DND-41 (cell line): Measurements from ENCODE around the gene SVIL.
A peak's percentile ranks its signal among the peaks of the same experiment; 100 is the strongest.
"Not testable (repeated sequence)": the region's sequence is repeated elsewhere in the genome, so short reads cannot be mapped to it uniquely, and the experiment has no call there.

Experiments used
- ATAC-seq: fragments of 200-7000 bp; cut with Tn5 transposase; 3 replicates; pipeline ENCODE4 v1.9.1; 2021; ENCODE audit warnings: low read depth; ENCODE audit not compliant: insufficient read depth
- DNase-seq: peaks from one replicate; pipeline ENCODE4 v3.0.0-alpha.2; 2020
- H2AFZ ChIP-seq: 2 replicates; pipeline ENCODE4 v1.6.0; 2012; ENCODE audit warnings: low read depth, low read length
- H3K27ac ChIP-seq: 2 replicates; pipeline ENCODE4 v1.5.1; 2012; ENCODE audit warnings: low read length, inconsistent platforms
- H3K27me3 ChIP-seq: fragments of 200-600 bp; sonication (generic); 2 replicates; pipeline ENCODE4 v1.6.0; 2012; ENCODE audit warnings: low read length, mild to moderate bottlenecking, inconsistent platforms; ENCODE audit not compliant: insufficient read depth, poor library complexity
- H3K36me3 ChIP-seq: 2 replicates; pipeline ENCODE4 v1.5.1; 2012; ENCODE audit warnings: low read length, inconsistent platforms; ENCODE audit not compliant: insufficient read depth
- H3K4me1 ChIP-seq: 2 replicates; pipeline ENCODE4 v1.5.1; 2012; ENCODE audit warnings: mild to moderate bottlenecking, low read length; ENCODE audit not compliant: insufficient read depth
- H3K4me2 ChIP-seq: 2 replicates; pipeline ENCODE4 v1.6.0; 2012; ENCODE audit warnings: mild to moderate bottlenecking, moderate library complexity, low read length, inconsistent platforms; ENCODE audit not compliant: insufficient read depth
- H3K4me3 ChIP-seq, 2 experiments: fragments of 200-600 bp in 1 of 2; shearing (Covaris generic) in 1 of 2; 2 replicates each; pipeline ENCODE4 v1.5.1; 2012 to 2016; ENCODE audit warnings: inconsistent platforms in 2 of 2, low read length in 2 of 2, mild to moderate bottlenecking in 2 of 2, low read depth in 1 of 2, moderate library complexity in 1 of 2
- H3K79me2 ChIP-seq: 2 replicates; pipeline ENCODE4 v1.6.0; 2012; ENCODE audit warnings: low read length, inconsistent platforms; ENCODE audit not compliant: insufficient read depth
- H3K9ac ChIP-seq: 2 replicates; pipeline ENCODE4 v1.6.0; 2012; ENCODE audit warnings: low read depth, mild to moderate bottlenecking, inconsistent platforms, low read length, moderate library complexity
- H3K9me3 ChIP-seq: 2 replicates; pipeline ENCODE4 v1.5.1; 2012; ENCODE audit warnings: low read length, moderate library complexity, mild to moderate bottlenecking, inconsistent platforms; ENCODE audit not compliant: insufficient read depth, severe bottlenecking
- H4K20me1 ChIP-seq: 2 replicates; pipeline ENCODE4 v1.6.0; 2012; ENCODE audit warnings: low read length; ENCODE audit not compliant: insufficient read depth
- EZH2 ChIP-seq: IDR thresholded peaks from 3 replicates; pipeline ENCODE4 v1.6.1; 2012; ENCODE audit warnings: borderline replicate concordance, low read depth, mild to moderate bottlenecking, moderate library complexity, low read length, inconsistent platforms; ENCODE audit not compliant: severe bottlenecking
- TF ChIP-seq, protein P1 (sequence below): IDR thresholded peaks from 2 replicates; pipeline ENCODE4 v1.5.1; 2012; ENCODE audit warnings: borderline replicate concordance, low read length, moderate library complexity, mild to moderate bottlenecking; ENCODE audit not compliant: poor library complexity, severe bottlenecking; ENCODE audit errors: extremely low read depth

SVIL gene

DNA sequence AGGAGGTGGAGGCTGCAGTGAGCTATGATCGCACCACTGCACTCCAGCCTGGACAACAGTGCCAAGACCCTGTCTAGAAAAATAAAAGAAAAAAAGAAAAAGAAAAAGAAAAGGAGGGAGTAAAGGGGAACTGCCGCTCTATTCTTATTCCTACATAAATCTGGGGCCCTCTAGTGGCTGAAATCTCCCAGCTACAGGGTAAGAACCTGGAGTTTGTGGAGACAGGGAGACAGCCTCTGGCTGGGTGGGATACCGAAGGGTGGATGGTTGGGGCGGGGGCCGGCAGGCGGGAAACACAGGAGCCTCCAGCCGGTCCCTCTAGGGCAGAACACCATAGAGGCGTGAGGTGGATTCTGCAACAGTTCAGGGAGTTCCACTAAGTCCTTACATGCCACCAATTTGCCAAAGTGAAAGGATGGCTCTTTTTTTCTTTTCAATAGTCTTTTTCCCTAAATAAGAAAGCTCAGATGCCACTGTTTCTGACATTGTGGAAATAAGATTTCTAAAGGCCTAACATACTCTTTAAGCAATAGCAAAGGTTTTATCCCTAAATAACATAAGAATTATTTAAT, 117.3 kb downstream of the SVIL start:
- H2AFZ ChIP-seq: no peak overlapping the region
- ATAC-seq: peak; percentile 76
- H3K79me2 ChIP-seq: no peaks in the 10 kb centered on the region
- H3K9ac ChIP-seq: no peak overlapping the region
- H4K20me1 ChIP-seq: no peaks in the 10 kb centered on the region
- no peak overlapping the region for H3K27ac ChIP-seq
- no peak overlapping the region for H3K4me2 ChIP-seq
- H3K9me3 ChIP-seq: no peaks in the 10 kb centered on the region
- H3K4me1 ChIP-seq: no peaks in the 10 kb centered on the region
- peak; percentile 27 for DNase-seq
- TF ChIP-seq, protein P1, sequence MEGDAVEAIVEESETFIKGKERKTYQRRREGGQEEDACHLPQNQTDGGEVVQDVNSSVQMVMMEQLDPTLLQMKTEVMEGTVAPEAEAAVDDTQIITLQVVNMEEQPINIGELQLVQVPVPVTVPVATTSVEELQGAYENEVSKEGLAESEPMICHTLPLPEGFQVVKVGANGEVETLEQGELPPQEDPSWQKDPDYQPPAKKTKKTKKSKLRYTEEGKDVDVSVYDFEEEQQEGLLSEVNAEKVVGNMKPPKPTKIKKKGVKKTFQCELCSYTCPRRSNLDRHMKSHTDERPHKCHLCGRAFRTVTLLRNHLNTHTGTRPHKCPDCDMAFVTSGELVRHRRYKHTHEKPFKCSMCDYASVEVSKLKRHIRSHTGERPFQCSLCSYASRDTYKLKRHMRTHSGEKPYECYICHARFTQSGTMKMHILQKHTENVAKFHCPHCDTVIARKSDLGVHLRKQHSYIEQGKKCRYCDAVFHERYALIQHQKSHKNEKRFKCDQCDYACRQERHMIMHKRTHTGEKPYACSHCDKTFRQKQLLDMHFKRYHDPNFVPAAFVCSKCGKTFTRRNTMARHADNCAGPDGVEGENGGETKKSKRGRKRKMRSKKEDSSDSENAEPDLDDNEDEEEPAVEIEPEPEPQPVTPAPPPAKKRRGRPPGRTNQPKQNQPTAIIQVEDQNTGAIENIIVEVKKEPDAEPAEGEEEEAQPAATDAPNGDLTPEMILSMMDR: peak; percentile 72
- TF ChIP-seq EZH2: no peak
- H3K27me3 ChIP-seq: no peaks in the 10 kb centered on the region
- no peak overlapping the region for H3K4me3 ChIP-seq
- H3K36me3 ChIP-seq: peaks cover 46% of the 10 kb centered on the region

DNA sequence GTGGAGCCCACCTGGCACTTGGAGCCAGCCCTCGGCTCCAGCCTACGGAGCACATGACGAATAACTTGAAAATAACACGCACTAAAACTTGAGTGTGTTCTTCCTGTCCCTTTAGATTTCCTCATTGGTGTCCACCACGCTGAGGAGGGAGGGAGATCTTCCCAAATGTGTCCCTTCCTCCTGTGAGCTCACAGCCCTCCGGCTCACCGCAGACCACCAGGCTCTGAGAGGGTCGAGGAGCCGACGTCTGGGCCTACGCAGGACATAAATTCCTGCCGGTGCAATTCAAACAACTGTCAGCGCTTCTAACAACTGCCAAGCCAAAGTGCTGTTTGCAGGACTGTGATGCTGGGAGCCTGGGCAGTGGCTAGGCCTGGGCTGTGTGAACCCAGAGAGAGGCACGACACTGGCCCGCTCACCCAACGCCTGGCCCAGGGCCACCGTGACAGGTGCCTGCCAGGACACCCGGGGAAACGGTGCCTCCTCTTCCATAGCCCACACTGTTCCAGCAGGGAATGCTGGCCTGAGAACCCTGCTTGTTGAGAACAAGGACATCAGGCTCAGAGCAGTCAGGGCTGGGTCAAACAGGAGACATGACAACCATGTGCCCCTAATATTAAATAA, 118.3 kb downstream of the SVIL start:
- H2AFZ ChIP-seq, H3K9me3 ChIP-seq, H3K4me3 ChIP-seq, H3K27ac ChIP-seq, ATAC-seq, H3K79me2 ChIP-seq, H3K9ac ChIP-seq, H4K20me1 ChIP-seq, DNase-seq, H3K27me3 ChIP-seq, H3K4me2 ChIP-seq, H3K4me1 ChIP-seq: not testable (repeated sequence)
- H3K36me3 ChIP-seq: peaks cover 45% of the 10 kb centered on the region

DNA sequence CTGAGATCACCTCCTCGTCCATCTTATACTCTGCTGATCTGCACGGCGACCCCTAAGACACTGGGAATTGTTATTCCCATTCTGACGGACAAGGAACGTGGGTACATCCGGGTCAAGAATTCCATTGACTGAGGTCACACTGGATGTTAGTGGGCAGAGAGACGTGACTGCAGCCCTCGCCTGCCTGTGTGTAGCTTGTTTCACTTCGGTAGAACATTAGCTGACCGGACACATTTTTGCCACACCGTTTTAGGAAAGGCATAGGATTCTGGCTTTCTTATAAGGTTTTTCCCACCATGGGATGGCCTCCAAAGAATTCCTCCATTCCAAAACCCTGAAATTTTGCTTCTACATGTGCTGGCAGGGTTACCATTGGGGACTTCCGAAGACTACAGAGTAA, 118.9 kb downstream of the SVIL start:
- H3K4me2 ChIP-seq, H3K9ac ChIP-seq, DNase-seq, ATAC-seq, H3K27me3 ChIP-seq, H2AFZ ChIP-seq, H3K9me3 ChIP-seq, H4K20me1 ChIP-seq, H3K4me1 ChIP-seq, H3K79me2 ChIP-seq, H3K27ac ChIP-seq, H3K4me3 ChIP-seq: not testable (repeated sequence)
- peaks cover 40% of the 10 kb centered on the region for H3K36me3 ChIP-seq

DNA sequence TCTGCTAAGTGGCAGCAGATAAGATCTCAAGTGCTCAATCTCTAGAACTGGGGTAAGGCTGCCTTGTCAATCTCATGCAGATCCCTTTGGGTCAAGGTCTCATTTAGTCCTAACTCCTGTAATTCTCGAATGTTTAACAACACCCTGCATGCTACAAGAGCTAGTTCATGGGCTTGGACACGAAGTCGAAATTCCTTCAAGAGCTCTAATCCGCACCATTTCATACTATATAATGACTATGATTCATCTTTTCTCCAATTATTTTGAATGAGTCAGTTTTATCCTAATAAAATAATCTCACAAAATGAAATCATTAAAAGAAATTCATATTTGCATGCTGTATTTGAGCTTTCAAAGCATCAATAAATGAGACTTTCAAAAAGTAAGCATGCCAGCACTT, 119.7 kb downstream of the SVIL start:
- not testable (repeated sequence) for DNase-seq, ATAC-seq, H2AFZ ChIP-seq

DNA sequence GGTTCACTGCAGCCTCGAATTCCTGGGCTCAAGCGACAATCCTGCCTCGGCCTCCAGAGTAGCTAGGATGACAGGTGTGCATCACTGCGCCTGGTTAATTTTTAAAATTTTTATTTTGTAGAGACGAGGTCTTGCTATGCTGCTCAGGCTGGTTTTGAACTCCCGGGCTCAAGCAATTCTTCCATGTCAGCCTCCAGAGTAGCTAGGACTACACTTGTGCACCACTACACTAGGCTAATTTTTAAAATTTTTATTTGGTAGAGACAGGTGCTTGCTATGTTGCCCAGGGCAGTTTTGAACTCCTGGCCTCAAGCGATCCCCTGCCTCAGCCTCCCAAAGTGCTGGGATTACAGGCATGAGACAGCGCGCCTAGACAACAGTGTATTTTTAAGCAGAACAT, 120.5 kb downstream of the SVIL start:
- H3K4me1 ChIP-seq: no peaks in the 10 kb centered on the region
- H3K27ac ChIP-seq: no peak overlapping the region
- H4K20me1 ChIP-seq: no peaks in the 10 kb centered on the region
- no peaks in the 10 kb centered on the region for H3K27me3 ChIP-seq
- no peak overlapping the region for H3K4me2 ChIP-seq
- no peak overlapping the region for H3K9ac ChIP-seq
- no peak for ATAC-seq
- no peak for TF ChIP-seq EZH2
- TF ChIP-seq, protein P1: no peak
- DNase-seq: no peak
- peaks cover 27% of the 10 kb centered on the region; the same call in 1 of the 2 replicates for H3K36me3 ChIP-seq
- no peak overlapping the region for H3K4me3 ChIP-seq
- no peaks in the 10 kb centered on the region for H3K9me3 ChIP-seq
- no peaks in the 10 kb centered on the region for H3K79me2 ChIP-seq
- no peak overlapping the region for H2AFZ ChIP-seq

More for the DNA sequence above, 119.7 kb downstream of the SVIL start:
- H3K4me2 ChIP-seq, H4K20me1 ChIP-seq, H3K27ac ChIP-seq, H3K9me3 ChIP-seq, H3K4me1 ChIP-seq, H3K27me3 ChIP-seq, H3K9ac ChIP-seq, H3K4me3 ChIP-seq, H3K79me2 ChIP-seq: not testable (repeated sequence)
- peaks cover 33% of the 10 kb centered on the region; the same call in 1 of the 2 replicates for H3K36me3 ChIP-seq
